H9 (cell line): ENCODE results near the gene SSPN. TPM values are rescaled to one million over a fixed set of nuclear protein-coding genes. Genes with fewer than 3 reads are reported as not detected.

Experiments used
- DNase-seq: peaks from one replicate; pipeline ENCODE4 v3.0.0-alpha.2; 2017
- H2AFZ ChIP-seq: one replicate; pipeline ENCODE4 v1.6.1; 2013; ENCODE audit warnings: mild to moderate bottlenecking, low read length, control low read depth, moderate library complexity
- H2AK5ac ChIP-seq: 2 replicates; pipeline ENCODE4 v1.6.1; 2013; ENCODE audit warnings: low read length, control low read depth, mixed read lengths; ENCODE audit not compliant: insufficient read length
- H2BK120ac ChIP-seq: one replicate; pipeline ENCODE4 v1.6.1; 2013; ENCODE audit warnings: low read depth, mild to moderate bottlenecking, low read length, control low read depth, inconsistent platforms; ENCODE audit not compliant: poor library complexity, severe bottlenecking
- H2BK12ac ChIP-seq: 2 replicates; pipeline ENCODE4 v1.6.1; 2013; ENCODE audit warnings: low read length, control low read depth, mixed read lengths, low read depth; ENCODE audit not compliant: insufficient read length
- H2BK15ac ChIP-seq: 2 replicates; pipeline ENCODE4 v1.6.1; 2013; ENCODE audit warnings: low read depth, low read length, control low read depth
- H2BK20ac ChIP-seq: one replicate; pipeline ENCODE4 v1.6.1; 2013; ENCODE audit warnings: low read depth, mild to moderate bottlenecking, low read length, control low read depth, inconsistent platforms; ENCODE audit not compliant: poor library complexity, severe bottlenecking
- H2BK5ac ChIP-seq: 2 replicates; pipeline ENCODE4 v1.6.1; 2013; ENCODE audit warnings: low read length, control low read depth, mixed read lengths; ENCODE audit not compliant: insufficient read length
- H3K14ac ChIP-seq: 2 replicates; pipeline ENCODE4 v1.6.1; 2013; ENCODE audit warnings: low read length, control low read depth; ENCODE audit not compliant: insufficient read depth
- H3K18ac ChIP-seq: 2 replicates; pipeline ENCODE4 v1.6.1; 2013; ENCODE audit warnings: low read depth, mild to moderate bottlenecking, mixed read lengths, low read length, control low read depth; ENCODE audit not compliant: insufficient read length
- H3K23ac ChIP-seq: 2 replicates; pipeline ENCODE4 v1.6.1; 2013; ENCODE audit warnings: low read length, control low read depth, mixed read lengths, low read depth; ENCODE audit not compliant: insufficient read length
- H3K23me2 ChIP-seq: 2 replicates; pipeline ENCODE4 v1.6.1; 2013; ENCODE audit warnings: low read depth, mild to moderate bottlenecking, mixed read lengths, low read length, control low read depth; ENCODE audit not compliant: insufficient read length, poor library complexity, severe bottlenecking
- H3K27ac ChIP-seq: 2 replicates; pipeline ENCODE4 v1.5.1; 2013; ENCODE audit warnings: low read length, control low read depth, mixed read lengths, low read depth; ENCODE audit not compliant: insufficient read length
- H3K27me3 ChIP-seq: 2 replicates; pipeline ENCODE4 v1.6.1; 2013; ENCODE audit warnings: low read length, control low read depth, inconsistent platforms; ENCODE audit not compliant: insufficient read depth
- H3K4ac ChIP-seq: 2 replicates; pipeline ENCODE4 v1.6.1; 2013; ENCODE audit warnings: low read depth, mild to moderate bottlenecking, control low read depth, inconsistent platforms, low read length, moderate library complexity
- H3K4me1 ChIP-seq: 2 replicates; pipeline ENCODE4 v1.6.1; 2013; ENCODE audit warnings: low read length, control low read depth, inconsistent platforms; ENCODE audit not compliant: insufficient read depth
- H3K4me2 ChIP-seq: 2 replicates; pipeline ENCODE4 v1.6.1; 2013; ENCODE audit warnings: low read length, control low read depth, mixed read lengths; ENCODE audit not compliant: insufficient read length, insufficient read depth
- H3K56ac ChIP-seq: 2 replicates; pipeline ENCODE4 v1.6.1; 2013; ENCODE audit warnings: low read depth, mild to moderate bottlenecking, mixed read lengths, low read length, control low read depth; ENCODE audit not compliant: insufficient read length
- H3K79me1 ChIP-seq: 2 replicates; pipeline ENCODE4 v1.6.1; 2013; ENCODE audit warnings: low read depth, mild to moderate bottlenecking, moderate library complexity, low read length, control low read depth, inconsistent platforms; ENCODE audit not compliant: insufficient read depth, poor library complexity, severe bottlenecking
- H3K79me2 ChIP-seq: 2 replicates; pipeline ENCODE4 v1.6.1; 2013; ENCODE audit warnings: low read length, control low read depth, inconsistent platforms; ENCODE audit not compliant: insufficient read depth
- H3K9ac ChIP-seq: 2 replicates; pipeline ENCODE4 v1.6.1; 2013; ENCODE audit warnings: low read length, control low read depth, mixed read lengths; ENCODE audit not compliant: insufficient read length; ENCODE audit errors: extremely low read depth
- H3K9me3 ChIP-seq: one replicate; pipeline ENCODE4 v1.6.1; 2013; ENCODE audit warnings: low read depth, low read length, inconsistent platforms; ENCODE audit not compliant: control insufficient read depth
- H3T11ph ChIP-seq: one replicate; pipeline ENCODE4 v1.6.1; 2013; ENCODE audit warnings: mild to moderate bottlenecking, low read length, control low read depth, inconsistent platforms
- H4K20me1 ChIP-seq: one replicate; pipeline ENCODE4 v1.6.1; 2013; ENCODE audit not compliant: control insufficient read depth, insufficient read length, insufficient read depth
- H4K5ac ChIP-seq: 2 replicates; pipeline ENCODE4 v1.6.1; 2013; ENCODE audit warnings: low read depth, mild to moderate bottlenecking, mixed read lengths, low read length, control low read depth; ENCODE audit not compliant: insufficient read length
- H4K8ac ChIP-seq: replicated peaks from 2 replicates; pipeline ENCODE4 v1.6.1; 2013; ENCODE audit warnings: low read length, control low read depth, mixed read lengths, low read depth; ENCODE audit not compliant: insufficient read length
- H4K91ac ChIP-seq: 2 replicates; pipeline ENCODE4 v1.6.1; 2013; ENCODE audit warnings: low read depth, mild to moderate bottlenecking, moderate library complexity, mixed read lengths, low read length, control low read depth; ENCODE audit not compliant: insufficient read length
- H3K27ac Mint-ChIP-seq, 3 experiments: 2 replicates in 2 of 3; 3 replicates in 1 of 3; pipeline ENCODE4 v1.8.0; 2020 to 2021; ENCODE audit warnings: mixed read lengths in 3 of 3, mild to moderate bottlenecking in 1 of 3, moderate library complexity in 1 of 3
- H3K27me3 Mint-ChIP-seq: 2 replicates; pipeline ENCODE4 v1.8.0; 2021; ENCODE audit warnings: low read depth, mild to moderate bottlenecking, moderate library complexity, mixed read lengths
- H3K36me3 Mint-ChIP-seq, 3 experiments: 2 replicates in 2 of 3; 3 replicates in 1 of 3; pipeline ENCODE4 v1.8.0; 2020 to 2021; ENCODE audit warnings: low read depth in 3 of 3, mixed read lengths in 3 of 3; ENCODE audit not compliant: insufficient read depth in 1 of 3
- H3K4me1 Mint-ChIP-seq, 2 experiments: 2 replicates each; pipeline ENCODE4 v1.8.0; 2020; ENCODE audit warnings: mixed read lengths in 2 of 2
- H3K4me3 Mint-ChIP-seq, 2 experiments: 2 replicates in 1 of 2; 3 replicates in 1 of 2; pipeline ENCODE4 v1.8.0; 2020 to 2021; ENCODE audit warnings: mild to moderate bottlenecking in 2 of 2, mixed read lengths in 2 of 2, moderate library complexity in 1 of 2
- H3K9me3 Mint-ChIP-seq, 2 experiments: 2 replicates in 1 of 2; 3 replicates in 1 of 2; pipeline ENCODE4 v1.8.0; 2020; ENCODE audit warnings: mild to moderate bottlenecking in 2 of 2, mixed read lengths in 2 of 2, moderate library complexity in 1 of 2
- WGBS: extraction: QIAGEN DNeasy Blood & Tissue Kit; methylation state at CpG from one replicate; pipeline ENCODE4 v1.1.7; 2013; ENCODE audit warnings: missing lambda C conversion rate, low lambda C conversion rate, mixed read lengths; ENCODE audit not compliant: insufficient read length; ENCODE audit errors: extremely low coverage; 5-methylcytosine and 5-hydroxymethylcytosine counted together
- total RNA-seq: library from RNA; stranded (reverse); gene quantifications from 2 replicates; pipeline ENCODE4 v1.2.1, GENCODE V29; 2021
- TF ChIP-seq, protein P1 (sequence below): fragments of 200-600 bp; sonication (generic); conservative IDR thresholded peaks from 3 replicates; pipeline ENCODE4 v1.8.0; 2021; ENCODE audit warnings: antibody characterized with exemption, mild to moderate bottlenecking

SSPN gene
- total RNA-seq, 1 experiment from 2014 or later, result 0.81 TPM

GRCh38 chr12:26245175-26245942 lies 50.0 kb downstream of the SSPN start:
- Histone ChIP-seq H2AK5ac (no peak overlapping the region), H2BK20ac (no peak overlapping the region), H3K27me3 (no peaks in the 10 kb centered on the region), H3K14ac (no peak overlapping the region), H3K23ac (no peak overlapping the region), H3K4me1 (no peaks in the 10 kb centered on the region), H3T11ph (no peak overlapping the region), H3K79me2 (no peaks in the 10 kb centered on the region), H3K27ac (no peak overlapping the region), H3K23me2 (no peaks in the 10 kb centered on the region), H2AFZ (no peak overlapping the region), H3K79me1 (no peaks in the 10 kb centered on the region), H3K4ac (no peak overlapping the region), H3K4me2 (no peak overlapping the region), H4K91ac (no peak overlapping the region), H4K5ac (no peak overlapping the region), H3K18ac (no peak overlapping the region), H2BK120ac (no peak overlapping the region), H4K20me1 (no peaks in the 10 kb centered on the region), H2BK5ac (no peak overlapping the region), H2BK12ac (no peak overlapping the region), H3K56ac (no peak overlapping the region), H3K9ac (no peak overlapping the region), H3K9me3 (no peaks in the 10 kb centered on the region), H2BK15ac (no peak overlapping the region), H4K8ac (no peak overlapping the region)
- H3K36me3 Mint-ChIP-seq, result peaks cover 0 to 12% (median 8%) of the 10 kb centered on the region in 3 experiments; a peak in 4 of 7 replicates
- peaks cover 10 to 12% of the 10 kb centered on the region in 2 experiments; a peak in 4 of 5 replicates for H3K9me3 Mint-ChIP-seq
- WGBS, result no CpG with 5 or more reads among the region's 6 CpGs
- H3K4me3 Mint-ChIP-seq, result no peak overlapping the region
- TF ChIP-seq, protein P1, sequence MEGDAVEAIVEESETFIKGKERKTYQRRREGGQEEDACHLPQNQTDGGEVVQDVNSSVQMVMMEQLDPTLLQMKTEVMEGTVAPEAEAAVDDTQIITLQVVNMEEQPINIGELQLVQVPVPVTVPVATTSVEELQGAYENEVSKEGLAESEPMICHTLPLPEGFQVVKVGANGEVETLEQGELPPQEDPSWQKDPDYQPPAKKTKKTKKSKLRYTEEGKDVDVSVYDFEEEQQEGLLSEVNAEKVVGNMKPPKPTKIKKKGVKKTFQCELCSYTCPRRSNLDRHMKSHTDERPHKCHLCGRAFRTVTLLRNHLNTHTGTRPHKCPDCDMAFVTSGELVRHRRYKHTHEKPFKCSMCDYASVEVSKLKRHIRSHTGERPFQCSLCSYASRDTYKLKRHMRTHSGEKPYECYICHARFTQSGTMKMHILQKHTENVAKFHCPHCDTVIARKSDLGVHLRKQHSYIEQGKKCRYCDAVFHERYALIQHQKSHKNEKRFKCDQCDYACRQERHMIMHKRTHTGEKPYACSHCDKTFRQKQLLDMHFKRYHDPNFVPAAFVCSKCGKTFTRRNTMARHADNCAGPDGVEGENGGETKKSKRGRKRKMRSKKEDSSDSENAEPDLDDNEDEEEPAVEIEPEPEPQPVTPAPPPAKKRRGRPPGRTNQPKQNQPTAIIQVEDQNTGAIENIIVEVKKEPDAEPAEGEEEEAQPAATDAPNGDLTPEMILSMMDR, result no peak
- DNase-seq, result no peak
- H3K27ac Mint-ChIP-seq, result no peak overlapping the region
- no peaks in the 10 kb centered on the region for H3K4me1 Mint-ChIP-seq
- peaks cover 1% of the 10 kb centered on the region; the same call in 1 of the 2 replicates for H3K27me3 Mint-ChIP-seq
